H9 (cell line): Measurements from ENCODE around the gene NARF. TPM values are rescaled to one million over a fixed set of nuclear protein-coding genes. Genes with fewer than 3 reads are reported as not detected.
"Not testable (repeated sequence)": the region's sequence is repeated elsewhere in the genome, so short reads cannot be mapped to it uniquely, and the experiment has no call there.

Experiments
- DNase-seq: peaks from one replicate; pipeline ENCODE4 v3.0.0-alpha.2; 2017
- H2AFZ ChIP-seq: one replicate; pipeline ENCODE4 v1.6.1; 2013; ENCODE audit warnings: mild to moderate bottlenecking, low read length, control low read depth, moderate library complexity
- H2AK5ac ChIP-seq: 2 replicates; pipeline ENCODE4 v1.6.1; 2013; ENCODE audit warnings: low read length, control low read depth, mixed read lengths; ENCODE audit not compliant: insufficient read length
- H2BK120ac ChIP-seq: one replicate; pipeline ENCODE4 v1.6.1; 2013; ENCODE audit warnings: low read depth, mild to moderate bottlenecking, low read length, control low read depth, inconsistent platforms; ENCODE audit not compliant: poor library complexity, severe bottlenecking
- H2BK12ac ChIP-seq: 2 replicates; pipeline ENCODE4 v1.6.1; 2013; ENCODE audit warnings: low read length, control low read depth, mixed read lengths, low read depth; ENCODE audit not compliant: insufficient read length
- H2BK15ac ChIP-seq: 2 replicates; pipeline ENCODE4 v1.6.1; 2013; ENCODE audit warnings: low read depth, low read length, control low read depth
- H2BK20ac ChIP-seq: one replicate; pipeline ENCODE4 v1.6.1; 2013; ENCODE audit warnings: low read depth, mild to moderate bottlenecking, low read length, control low read depth, inconsistent platforms; ENCODE audit not compliant: poor library complexity, severe bottlenecking
- H2BK5ac ChIP-seq: 2 replicates; pipeline ENCODE4 v1.6.1; 2013; ENCODE audit warnings: low read length, control low read depth, mixed read lengths; ENCODE audit not compliant: insufficient read length
- H3K14ac ChIP-seq: 2 replicates; pipeline ENCODE4 v1.6.1; 2013; ENCODE audit warnings: low read length, control low read depth; ENCODE audit not compliant: insufficient read depth
- H3K18ac ChIP-seq: 2 replicates; pipeline ENCODE4 v1.6.1; 2013; ENCODE audit warnings: low read depth, mild to moderate bottlenecking, mixed read lengths, low read length, control low read depth; ENCODE audit not compliant: insufficient read length
- H3K23ac ChIP-seq: 2 replicates; pipeline ENCODE4 v1.6.1; 2013; ENCODE audit warnings: low read length, control low read depth, mixed read lengths, low read depth; ENCODE audit not compliant: insufficient read length
- H3K23me2 ChIP-seq: 2 replicates; pipeline ENCODE4 v1.6.1; 2013; ENCODE audit warnings: low read depth, mild to moderate bottlenecking, mixed read lengths, low read length, control low read depth; ENCODE audit not compliant: insufficient read length, poor library complexity, severe bottlenecking
- H3K27ac ChIP-seq: 2 replicates; pipeline ENCODE4 v1.5.1; 2013; ENCODE audit warnings: low read length, control low read depth, mixed read lengths, low read depth; ENCODE audit not compliant: insufficient read length
- H3K27me3 ChIP-seq: 2 replicates; pipeline ENCODE4 v1.6.1; 2013; ENCODE audit warnings: low read length, control low read depth, inconsistent platforms; ENCODE audit not compliant: insufficient read depth
- H3K4ac ChIP-seq: 2 replicates; pipeline ENCODE4 v1.6.1; 2013; ENCODE audit warnings: low read depth, mild to moderate bottlenecking, control low read depth, inconsistent platforms, low read length, moderate library complexity
- H3K4me1 ChIP-seq: 2 replicates; pipeline ENCODE4 v1.6.1; 2013; ENCODE audit warnings: low read length, control low read depth, inconsistent platforms; ENCODE audit not compliant: insufficient read depth
- H3K4me2 ChIP-seq: 2 replicates; pipeline ENCODE4 v1.6.1; 2013; ENCODE audit warnings: low read length, control low read depth, mixed read lengths; ENCODE audit not compliant: insufficient read length, insufficient read depth
- H3K56ac ChIP-seq: 2 replicates; pipeline ENCODE4 v1.6.1; 2013; ENCODE audit warnings: low read depth, mild to moderate bottlenecking, mixed read lengths, low read length, control low read depth; ENCODE audit not compliant: insufficient read length
- H3K79me1 ChIP-seq: 2 replicates; pipeline ENCODE4 v1.6.1; 2013; ENCODE audit warnings: low read depth, mild to moderate bottlenecking, moderate library complexity, low read length, control low read depth, inconsistent platforms; ENCODE audit not compliant: insufficient read depth, poor library complexity, severe bottlenecking
- H3K79me2 ChIP-seq: 2 replicates; pipeline ENCODE4 v1.6.1; 2013; ENCODE audit warnings: low read length, control low read depth, inconsistent platforms; ENCODE audit not compliant: insufficient read depth
- H3K9ac ChIP-seq: 2 replicates; pipeline ENCODE4 v1.6.1; 2013; ENCODE audit warnings: low read length, control low read depth, mixed read lengths; ENCODE audit not compliant: insufficient read length; ENCODE audit errors: extremely low read depth
- H3K9me3 ChIP-seq: one replicate; pipeline ENCODE4 v1.6.1; 2013; ENCODE audit warnings: low read depth, low read length, inconsistent platforms; ENCODE audit not compliant: control insufficient read depth
- H3T11ph ChIP-seq: one replicate; pipeline ENCODE4 v1.6.1; 2013; ENCODE audit warnings: mild to moderate bottlenecking, low read length, control low read depth, inconsistent platforms
- H4K20me1 ChIP-seq: one replicate; pipeline ENCODE4 v1.6.1; 2013; ENCODE audit not compliant: control insufficient read depth, insufficient read length, insufficient read depth
- H4K5ac ChIP-seq: 2 replicates; pipeline ENCODE4 v1.6.1; 2013; ENCODE audit warnings: low read depth, mild to moderate bottlenecking, mixed read lengths, low read length, control low read depth; ENCODE audit not compliant: insufficient read length
- H4K8ac ChIP-seq: replicated peaks from 2 replicates; pipeline ENCODE4 v1.6.1; 2013; ENCODE audit warnings: low read length, control low read depth, mixed read lengths, low read depth; ENCODE audit not compliant: insufficient read length
- H4K91ac ChIP-seq: 2 replicates; pipeline ENCODE4 v1.6.1; 2013; ENCODE audit warnings: low read depth, mild to moderate bottlenecking, moderate library complexity, mixed read lengths, low read length, control low read depth; ENCODE audit not compliant: insufficient read length
- H3K27ac Mint-ChIP-seq, 3 experiments: 2 replicates in 2 of 3; 3 replicates in 1 of 3; pipeline ENCODE4 v1.8.0; 2020 to 2021; ENCODE audit warnings: mixed read lengths in 3 of 3, mild to moderate bottlenecking in 1 of 3, moderate library complexity in 1 of 3
- H3K27me3 Mint-ChIP-seq: 2 replicates; pipeline ENCODE4 v1.8.0; 2021; ENCODE audit warnings: low read depth, mild to moderate bottlenecking, moderate library complexity, mixed read lengths
- H3K36me3 Mint-ChIP-seq, 3 experiments: 2 replicates in 2 of 3; 3 replicates in 1 of 3; pipeline ENCODE4 v1.8.0; 2020 to 2021; ENCODE audit warnings: low read depth in 3 of 3, mixed read lengths in 3 of 3; ENCODE audit not compliant: insufficient read depth in 1 of 3
- H3K4me1 Mint-ChIP-seq, 2 experiments: 2 replicates each; pipeline ENCODE4 v1.8.0; 2020; ENCODE audit warnings: mixed read lengths in 2 of 2
- H3K4me3 Mint-ChIP-seq, 2 experiments: 2 replicates in 1 of 2; 3 replicates in 1 of 2; pipeline ENCODE4 v1.8.0; 2020 to 2021; ENCODE audit warnings: mild to moderate bottlenecking in 2 of 2, mixed read lengths in 2 of 2, moderate library complexity in 1 of 2
- H3K9me3 Mint-ChIP-seq, 2 experiments: 2 replicates in 1 of 2; 3 replicates in 1 of 2; pipeline ENCODE4 v1.8.0; 2020; ENCODE audit warnings: mild to moderate bottlenecking in 2 of 2, mixed read lengths in 2 of 2, moderate library complexity in 1 of 2
- WGBS: extraction: QIAGEN DNeasy Blood & Tissue Kit; methylation state at CpG from one replicate; pipeline ENCODE4 v1.1.7; 2013; ENCODE audit warnings: missing lambda C conversion rate, low lambda C conversion rate, mixed read lengths; ENCODE audit not compliant: insufficient read length; ENCODE audit errors: extremely low coverage; 5-methylcytosine and 5-hydroxymethylcytosine counted together
- total RNA-seq: library from RNA; stranded (reverse); gene quantifications from 2 replicates; pipeline ENCODE4 v1.2.1, GENCODE V29; 2021

NARF gene
- total RNA-seq, 1 experiment from 2014 or later, result 124 TPM

DNA sequence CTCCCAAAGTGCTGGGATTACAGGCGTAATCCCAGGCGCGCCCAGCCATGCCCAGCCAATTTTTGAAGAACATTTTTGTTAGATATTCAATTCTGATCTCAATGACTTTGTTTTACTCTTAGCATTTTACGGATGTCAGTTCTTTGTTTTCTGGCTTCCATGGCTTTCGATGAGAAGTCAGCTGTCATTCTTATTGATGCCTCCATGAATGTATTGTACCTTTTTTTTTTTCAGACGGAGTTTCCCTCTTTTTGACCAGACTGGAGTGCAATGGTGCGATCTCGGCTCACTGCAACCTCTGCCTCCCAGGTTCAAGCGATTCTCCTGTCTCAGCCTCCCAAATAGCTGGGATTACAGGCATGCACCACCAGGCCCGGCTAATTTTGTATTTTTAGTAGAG is 55.3 kb downstream of the NARF start:
- H4K91ac ChIP-seq, H3K27me3 Mint-ChIP-seq, H4K5ac ChIP-seq, H3K4ac ChIP-seq, H3K18ac ChIP-seq, H3K4me3 Mint-ChIP-seq, H2BK20ac ChIP-seq, DNase-seq, H3K79me2 ChIP-seq, H4K8ac ChIP-seq, H3K36me3 Mint-ChIP-seq, H3K23me2 ChIP-seq, H2BK15ac ChIP-seq, H3K27ac Mint-ChIP-seq, H3K4me1 ChIP-seq, H3K4me2 ChIP-seq, H2AFZ ChIP-seq, H3K9ac ChIP-seq, H2BK120ac ChIP-seq, H3K23ac ChIP-seq, H3K56ac ChIP-seq, H2AK5ac ChIP-seq, H3K79me1 ChIP-seq, H3K4me1 Mint-ChIP-seq, H2BK5ac ChIP-seq, H4K20me1 ChIP-seq, H2BK12ac ChIP-seq, H3K9me3 ChIP-seq, H3K27me3 ChIP-seq, H3T11ph ChIP-seq, H3K14ac ChIP-seq, H3K27ac ChIP-seq, H3K9me3 Mint-ChIP-seq: not testable (repeated sequence)
- no CpG with 5 or more reads among the region's 10 CpGs for WGBS
